ENCODE data around the gene HDDC3.
"Not testable (repeated sequence)": the region's sequence is repeated elsewhere in the genome, so short reads cannot be mapped to it uniquely, and the experiment has no call there.

HDDC3 gene

GRCh38 chr15:90912770-90913075 is 19.6 kb downstream of the HDDC3 start:
- no peak for DNase-seq (ENCODE audit: low read depth)
- TF ChIP-seq, protein P1, sequence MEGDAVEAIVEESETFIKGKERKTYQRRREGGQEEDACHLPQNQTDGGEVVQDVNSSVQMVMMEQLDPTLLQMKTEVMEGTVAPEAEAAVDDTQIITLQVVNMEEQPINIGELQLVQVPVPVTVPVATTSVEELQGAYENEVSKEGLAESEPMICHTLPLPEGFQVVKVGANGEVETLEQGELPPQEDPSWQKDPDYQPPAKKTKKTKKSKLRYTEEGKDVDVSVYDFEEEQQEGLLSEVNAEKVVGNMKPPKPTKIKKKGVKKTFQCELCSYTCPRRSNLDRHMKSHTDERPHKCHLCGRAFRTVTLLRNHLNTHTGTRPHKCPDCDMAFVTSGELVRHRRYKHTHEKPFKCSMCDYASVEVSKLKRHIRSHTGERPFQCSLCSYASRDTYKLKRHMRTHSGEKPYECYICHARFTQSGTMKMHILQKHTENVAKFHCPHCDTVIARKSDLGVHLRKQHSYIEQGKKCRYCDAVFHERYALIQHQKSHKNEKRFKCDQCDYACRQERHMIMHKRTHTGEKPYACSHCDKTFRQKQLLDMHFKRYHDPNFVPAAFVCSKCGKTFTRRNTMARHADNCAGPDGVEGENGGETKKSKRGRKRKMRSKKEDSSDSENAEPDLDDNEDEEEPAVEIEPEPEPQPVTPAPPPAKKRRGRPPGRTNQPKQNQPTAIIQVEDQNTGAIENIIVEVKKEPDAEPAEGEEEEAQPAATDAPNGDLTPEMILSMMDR (conservative IDR thresholded peaks at IDR 0.05; ENCODE audit: low read depth, low read length), result no peak
- H3K4me3 ChIP-seq (ENCODE audit: low read length), result no peak overlapping the region

DNA sequence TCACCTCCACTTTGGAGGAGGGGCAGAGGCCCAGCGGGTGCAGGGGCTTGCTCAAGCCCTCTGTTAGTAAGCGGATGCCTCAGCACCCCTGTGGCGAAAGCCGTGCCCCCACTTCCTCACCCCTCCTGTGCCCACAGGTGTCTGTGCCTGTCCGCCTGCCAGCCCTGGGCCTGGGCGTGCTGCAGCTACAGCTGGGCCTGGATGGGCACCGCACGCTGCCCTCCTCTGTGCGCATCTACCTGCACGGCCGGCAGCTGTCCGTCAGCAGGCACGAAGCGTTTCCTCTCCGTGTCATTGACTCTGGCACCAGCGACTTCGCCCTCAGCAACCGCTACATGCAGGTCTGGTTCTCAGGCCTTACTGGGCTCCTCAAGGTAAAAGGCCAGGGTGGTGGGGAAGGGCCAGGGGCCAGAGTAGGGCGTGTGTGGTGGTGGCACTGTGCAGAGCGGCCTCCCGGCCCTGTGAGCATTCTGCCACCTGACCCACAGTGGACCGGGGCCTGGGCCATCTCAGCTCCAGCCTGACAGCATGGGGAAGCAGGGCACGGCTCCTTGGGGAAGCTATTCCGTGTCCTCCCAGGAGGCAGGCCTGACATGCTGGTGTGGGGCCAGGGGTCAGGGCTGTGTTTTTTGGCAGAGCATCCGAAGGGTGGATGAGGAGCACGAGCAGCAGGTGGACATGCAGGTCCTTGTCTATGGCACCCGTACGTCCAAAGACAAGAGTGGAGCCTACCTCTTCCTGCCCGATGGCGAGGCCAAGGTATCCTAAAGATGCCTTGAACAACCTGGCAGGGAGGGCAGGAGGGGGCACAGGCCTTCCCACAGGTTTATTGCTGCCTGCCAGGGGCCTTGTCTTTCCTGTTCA is 20.2 kb downstream of the HDDC3 start:
- TF ChIP-seq, protein P1 (conservative IDR thresholded peaks at IDR 0.05; ENCODE audit: low read depth, low read length), result no peak
- no peak for DNase-seq (ENCODE audit: low read depth)
- no peak overlapping the region for H3K4me3 ChIP-seq (ENCODE audit: low read length)

DNA sequence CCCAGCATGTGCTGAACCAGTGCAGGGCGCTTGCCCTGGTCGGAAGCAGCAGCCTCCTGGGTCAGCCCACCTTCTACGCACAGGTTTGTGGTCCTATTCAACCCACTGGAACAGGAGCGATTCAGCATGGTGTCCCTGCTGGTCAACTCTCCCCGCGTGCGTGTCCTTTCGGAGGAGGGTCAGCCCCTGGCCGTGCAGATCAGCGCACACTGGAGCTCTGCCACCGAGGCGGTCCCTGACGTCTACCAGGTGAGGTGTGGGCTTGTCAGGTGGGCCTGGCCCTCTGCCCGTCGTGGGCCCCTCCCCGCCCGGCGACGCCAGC is 21.1 kb downstream of the HDDC3 start:
- no peak overlapping the region for H3K4me3 ChIP-seq (ENCODE audit: low read length)
- TF ChIP-seq, protein P1 (conservative IDR thresholded peaks at IDR 0.05; ENCODE audit: low read depth, low read length), result no peak
- no peak for DNase-seq (ENCODE audit: low read depth)

- H3K4me3 ChIP-seq (ENCODE audit: low read length), result no peak overlapping the region
- DNase-seq (ENCODE audit: low read depth), result no peak
- TF ChIP-seq, protein P1 (conservative IDR thresholded peaks at IDR 0.05; ENCODE audit: low read depth, low read length), result no peak
Observed at GRCh38 chr15:90910441-90911301, 21.7 kb downstream of the HDDC3 start.

DNA sequence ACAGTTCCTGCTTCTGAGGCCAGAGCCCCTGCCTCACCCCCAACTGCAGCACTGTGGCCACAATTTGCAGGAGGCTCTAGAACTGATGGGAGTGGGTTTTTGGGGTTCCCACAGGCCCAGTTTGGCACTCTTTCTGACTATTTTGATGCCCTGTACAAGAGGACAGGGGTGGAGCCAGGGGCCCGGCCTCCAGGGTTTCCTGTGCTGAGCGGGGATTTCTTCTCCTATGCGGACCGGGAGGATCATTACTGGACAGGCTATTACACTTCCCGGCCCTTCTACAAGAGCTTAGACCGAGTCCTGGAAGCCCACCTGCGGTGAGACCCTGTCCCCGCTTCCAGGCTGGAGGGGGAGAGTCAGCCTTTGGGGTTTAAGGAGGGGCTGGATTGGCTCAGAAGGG is 22.4 kb downstream of the HDDC3 start:
- TF ChIP-seq, protein P1 (conservative IDR thresholded peaks at IDR 0.05; ENCODE audit: low read depth, low read length), result no peak
- no peak overlapping the region for H3K4me3 ChIP-seq (ENCODE audit: low read length)
- no peak for DNase-seq (ENCODE audit: low read depth)

- DNase-seq (ENCODE audit: low read depth); H3K4me3 ChIP-seq (ENCODE audit: low read length): not testable (repeated sequence)
Observed at GRCh38 chr15:90909449-90909848, 22.9 kb downstream of the HDDC3 start.

GRCh38 chr15:90907838-90908507 is 24.4 kb downstream of the HDDC3 start:
- H3K4me3 ChIP-seq (ENCODE audit: low read length), result no peak overlapping the region
- TF ChIP-seq, protein P1 (conservative IDR thresholded peaks at IDR 0.05; ENCODE audit: low read depth, low read length), result no peak
- DNase-seq (ENCODE audit: low read depth), result peak; percentile 64
